Hepatocyte (in vitro differentiated cells): ENCODE results near the gene SCGB1D1.

Source experiments
- CTCF ChIP-seq: fragments of 200-600 bp; sonication (generic); IDR thresholded peaks from 2 replicates; pipeline ENCODE4 v1.5.1; 2016; ENCODE audit warnings: antibody characterized with exemption, mild to moderate bottlenecking; ENCODE audit not compliant: poor library complexity
- EZH2 ChIP-seq: fragments of 200-600 bp; sonication (generic); IDR thresholded peaks from 2 replicates; pipeline ENCODE4 v1.6.1; 2016; ENCODE audit warnings: antibody characterized with exemption, mild to moderate bottlenecking, borderline replicate concordance
- EZH2phosphoT487 ChIP-seq: fragments of 200-600 bp; sonication (generic); IDR thresholded peaks from one replicate; pipeline ENCODE4 v1.6.1; 2018; ENCODE audit warnings: antibody characterized with exemption, mild to moderate bottlenecking, low read depth, moderate library complexity; ENCODE audit not compliant: unreplicated experiment, severe bottlenecking

GRCh38 chr11:62176766-62177165 is 13.2 kb upstream of the SCGB1D1 start:
- TF ChIP-seq CTCF, result no peak
- no peak for TF ChIP-seq EZH2phosphoT487
- no peak for TF ChIP-seq EZH2
